Fibroblast of lung (primary cell): Measurements from ENCODE around the gene AGK.

Experiments used
- CTCF ChIP-seq, 2 donors: IDR thresholded peaks in 1 of 2; conservative IDR thresholded peaks in 1 of 2; 1 replicate in 1 of 2; 2 replicates in 1 of 2; pipeline ENCODE4 v1.5.1; 2011 to 2012; ENCODE audit warnings: low read length in 2 of 2, control low read depth in 1 of 2, inconsistent platforms in 1 of 2, low read depth in 1 of 2, mild to moderate bottlenecking in 1 of 2
- EZH2 ChIP-seq: IDR thresholded peaks from 2 replicates; pipeline ENCODE4 v1.5.1; 2012; ENCODE audit warnings: low read length, control low read depth, mild to moderate bottlenecking; ENCODE audit errors: missing control alignments

- TF ChIP-seq CTCF (conservative IDR thresholded peaks at IDR 0.05 in 1 of 2, IDR thresholded peaks at IDR 0.05 in 1 of 2; ENCODE audit: low read depth in 1 of 2, low read length in 2 of 2), result no peak
- no peak for TF ChIP-seq EZH2
These were observed 136.8 kb downstream of the AGK start for GRCh38 chr7:141688043-141688442.
